NB4 (cell line): ENCODE measurements around the gene SCPEP1.

Experiments used
- CTCF ChIP-seq: IDR thresholded peaks from one replicate; pipeline ENCODE4 v1.5.1; 2012; ENCODE audit warnings: low read depth, low read length
- MAX ChIP-seq: IDR thresholded peaks from 2 replicates; pipeline ENCODE4 v1.6.1; 2011; ENCODE audit warnings: low read depth, low read length
- MYC ChIP-seq: IDR thresholded peaks from 2 replicates; pipeline ENCODE4 v1.6.1; 2011; ENCODE audit warnings: low read depth, low read length
- POLR2A ChIP-seq: IDR thresholded peaks from 2 replicates; pipeline ENCODE4 v1.6.1; 2011; ENCODE audit warnings: mild to moderate bottlenecking; ENCODE audit not compliant: insufficient read length; ENCODE audit errors: extremely low read depth

DNA sequence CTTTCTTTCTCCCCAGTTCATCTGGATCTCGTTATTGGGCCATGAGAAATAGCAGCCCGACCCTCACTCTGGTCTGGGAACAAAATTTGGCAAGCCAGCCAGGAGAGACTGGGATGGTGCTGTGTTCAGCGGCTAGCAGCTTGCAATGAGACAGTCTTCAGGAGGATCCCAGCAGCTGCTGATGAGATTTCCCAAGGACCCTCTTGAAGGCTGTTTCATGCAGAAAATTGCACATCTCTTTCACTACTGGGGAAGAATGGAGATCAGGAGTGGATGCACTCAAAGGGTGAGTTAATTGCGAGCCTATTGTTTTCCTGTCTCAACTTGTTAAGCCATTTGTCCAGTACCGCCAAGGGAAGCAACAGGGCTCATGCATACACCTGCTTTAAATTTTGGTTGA lies 11.6 kb upstream of the SCPEP1 start:
- no peak for TF ChIP-seq CTCF
- no peak for TF ChIP-seq POLR2A
- no peak for TF ChIP-seq MYC
- no peak for TF ChIP-seq MAX
